GM21825 (cell line): ENCODE data around the gene SLC31A1.
"Not testable (repeated sequence)": the region's sequence is repeated elsewhere in the genome, so short reads cannot be mapped to it uniquely, and the experiment has no call there.

Source experiments
- ATAC-seq: cut with Tn5 transposase; IDR thresholded peaks from one replicate; pipeline ENCODE4 v1.9.1; 2021; ENCODE audit warnings: mild to moderate bottlenecking, moderate library complexity; ENCODE audit not compliant: unreplicated experiment

Gene SLC31A1

GRCh38 chr9:113219969-113220368 is 1.4 kb upstream of the SLC31A1 start:
- ATAC-seq = peak; percentile 56

- no peak for ATAC-seq
These were observed 809 bp upstream of the SLC31A1 start for GRCh38 chr9:113220467-113221002.

GRCh38 chr9:113221800-113222481 is 597 bp downstream of the SLC31A1 start:
- no peak for ATAC-seq

- no peak for ATAC-seq
These were observed 1.1 kb downstream of the SLC31A1 start for GRCh38 chr9:113222482-113222841.

- no peak for ATAC-seq
These were observed 2.6 kb downstream of the SLC31A1 start for GRCh38 chr9:113223963-113224362.

GRCh38 chr9:113227436-113227835 is 6.1 kb downstream of the SLC31A1 start:
- no peak for ATAC-seq

- no peak for ATAC-seq
These were observed 6.9 kb downstream of the SLC31A1 start for GRCh38 chr9:113228130-113228665.

- no peak for ATAC-seq
These were observed 10.4 kb downstream of the SLC31A1 start for GRCh38 chr9:113231701-113232100.

GRCh38 chr9:113235701-113236255 is 14.4 kb downstream of the SLC31A1 start:
- ATAC-seq = not testable (repeated sequence)

- no peak for ATAC-seq
These were observed 15.7 kb downstream of the SLC31A1 start for GRCh38 chr9:113237026-113237425.

- ATAC-seq = no peak
These were observed 17.0 kb downstream of the SLC31A1 start for GRCh38 chr9:113238202-113238858.

- no peak for ATAC-seq
These were observed 17.5 kb downstream of the SLC31A1 start for GRCh38 chr9:113238859-113239232.

GRCh38 chr9:113241161-113241560 is 19.8 kb downstream of the SLC31A1 start:
- no peak for ATAC-seq

- ATAC-seq = no peak
These were observed 23.2 kb downstream of the SLC31A1 start for GRCh38 chr9:113244556-113244955.

GRCh38 chr9:113245894-113246293 is 24.6 kb downstream of the SLC31A1 start:
- no peak for ATAC-seq

GRCh38 chr9:113246928-113247327 is 25.6 kb downstream of the SLC31A1 start:
- ATAC-seq = no peak

- ATAC-seq = no peak
These were observed 26.3 kb downstream of the SLC31A1 start for GRCh38 chr9:113247640-113248039.

- ATAC-seq = not testable (repeated sequence)
These were observed 28.3 kb downstream of the SLC31A1 start for GRCh38 chr9:113249661-113250060.

GRCh38 chr9:113250807-113251206 is 29.5 kb downstream of the SLC31A1 start:
- no peak for ATAC-seq

- no peak for ATAC-seq
These were observed 33.6 kb downstream of the SLC31A1 start for GRCh38 chr9:113254991-113255390.

GRCh38 chr9:113255438-113255837 is 34.1 kb downstream of the SLC31A1 start:
- no peak for ATAC-seq

- ATAC-seq = no peak
These were observed 36.5 kb downstream of the SLC31A1 start for GRCh38 chr9:113257863-113258262.
